HG02840 (cell line): ENCODE data around the gene NOS3.

Experiments used
- ATAC-seq: cut with Tn5 transposase; IDR thresholded peaks from one replicate; pipeline ENCODE4 v1.9.1; 2021; ENCODE audit warnings: mild to moderate bottlenecking, moderate library complexity, moderate number of reproducible peaks; ENCODE audit not compliant: unreplicated experiment, low FRiP score

The NOS3 gene

DNA sequence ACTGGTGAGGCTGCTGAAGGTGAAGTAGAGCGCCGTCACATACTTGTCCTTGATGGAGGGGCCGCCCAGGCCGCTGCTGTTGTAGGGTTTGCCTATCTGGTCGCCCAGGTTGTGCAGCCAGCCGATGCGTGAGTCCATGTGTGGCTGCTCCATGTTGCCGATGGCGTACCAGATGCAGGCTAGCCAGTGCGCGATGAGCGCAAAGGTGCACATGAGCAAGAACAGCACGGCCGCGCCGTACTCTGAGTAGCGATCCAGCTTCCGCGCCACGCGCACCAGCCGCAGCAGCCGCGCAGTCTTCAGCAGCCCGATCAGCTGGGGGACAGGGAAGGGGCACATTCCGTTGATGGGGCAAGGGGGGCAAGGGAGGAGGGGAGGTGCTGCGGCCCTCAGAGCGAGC lies 39.3 kb upstream of the NOS3 start:
- no peak for ATAC-seq

DNA sequence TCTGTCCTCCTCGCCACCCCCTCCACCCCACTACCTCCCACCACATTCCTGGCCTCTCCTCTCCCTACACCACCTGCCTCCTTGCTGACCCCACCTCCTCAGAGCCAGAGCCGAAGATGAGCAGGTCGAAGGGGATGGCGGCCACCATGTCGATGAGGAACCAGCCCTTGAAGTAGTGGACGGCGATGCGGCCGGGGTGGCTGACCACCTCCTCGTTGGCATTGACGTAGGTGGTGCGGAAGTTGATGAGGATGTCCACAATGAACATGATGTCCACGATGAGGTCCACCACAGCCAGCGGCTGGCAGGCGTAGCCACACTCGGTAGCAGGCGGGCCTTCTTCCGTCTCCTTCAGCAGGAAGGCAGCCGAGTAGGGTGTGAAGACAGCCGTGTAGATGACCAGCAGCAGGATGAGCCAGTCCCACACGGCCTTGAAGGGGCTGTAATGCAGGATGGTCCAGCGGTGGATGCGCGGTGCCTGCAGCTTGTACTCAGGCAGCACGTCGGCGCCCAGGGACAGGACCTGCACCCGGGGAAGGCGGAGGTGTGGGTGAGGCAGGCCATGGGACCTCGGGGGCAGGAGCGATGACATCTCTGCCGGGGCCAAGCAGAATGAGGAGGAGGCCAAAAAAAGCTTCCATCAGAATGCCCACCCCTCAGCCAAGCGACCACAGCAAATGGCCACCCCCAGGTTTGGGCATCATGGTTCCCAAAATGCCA lies 38.3 kb upstream of the NOS3 start:
- no peak for ATAC-seq

DNA sequence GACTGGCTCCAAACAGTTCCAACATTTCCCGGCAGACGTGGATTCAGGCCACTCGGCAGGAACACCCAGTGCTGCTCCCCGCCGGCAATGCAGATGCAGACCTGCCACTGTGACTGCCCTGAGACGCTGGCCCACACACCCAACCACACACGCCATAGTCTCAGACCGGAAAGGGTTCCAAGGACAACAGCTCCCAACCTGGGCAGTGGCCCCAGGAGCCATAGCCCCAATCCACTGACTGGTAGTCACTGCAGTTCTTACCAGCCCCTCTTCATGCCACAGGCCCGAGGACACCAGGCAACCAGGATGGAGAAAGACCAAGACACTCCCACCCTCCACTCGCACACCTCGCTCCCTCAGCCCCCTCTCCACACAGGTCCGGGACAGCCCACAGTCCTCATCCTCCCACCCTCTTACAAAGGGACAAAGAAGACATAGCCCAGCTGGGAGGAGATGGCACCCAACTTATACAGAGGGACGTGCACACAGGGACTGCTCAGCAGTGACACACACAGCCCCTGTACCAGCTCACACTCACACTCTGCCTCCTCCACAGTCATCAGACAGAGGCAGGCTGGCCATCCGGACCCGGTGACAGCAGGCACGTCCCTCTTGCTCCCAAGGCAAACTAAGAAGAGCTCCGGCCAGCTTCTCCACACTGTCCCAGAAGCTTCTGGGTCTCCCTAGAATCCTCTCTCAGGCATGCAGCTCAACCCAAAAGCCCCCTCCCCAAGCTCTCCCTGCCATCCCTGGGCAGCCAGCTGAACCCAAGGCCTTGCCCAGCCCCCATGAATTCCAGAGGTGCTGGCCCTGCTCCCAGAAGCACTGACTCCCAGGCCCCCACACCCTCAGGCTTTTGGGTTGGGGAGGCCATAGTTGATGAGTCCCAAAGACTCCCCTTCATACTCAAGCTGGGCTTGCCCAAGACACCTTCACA lies 37.5 kb upstream of the NOS3 start:
- ATAC-seq, result no peak

GRCh38 chr7:150954201-150954985 lies 36.4 kb upstream of the NOS3 start:
- ATAC-seq, result no peak

DNA sequence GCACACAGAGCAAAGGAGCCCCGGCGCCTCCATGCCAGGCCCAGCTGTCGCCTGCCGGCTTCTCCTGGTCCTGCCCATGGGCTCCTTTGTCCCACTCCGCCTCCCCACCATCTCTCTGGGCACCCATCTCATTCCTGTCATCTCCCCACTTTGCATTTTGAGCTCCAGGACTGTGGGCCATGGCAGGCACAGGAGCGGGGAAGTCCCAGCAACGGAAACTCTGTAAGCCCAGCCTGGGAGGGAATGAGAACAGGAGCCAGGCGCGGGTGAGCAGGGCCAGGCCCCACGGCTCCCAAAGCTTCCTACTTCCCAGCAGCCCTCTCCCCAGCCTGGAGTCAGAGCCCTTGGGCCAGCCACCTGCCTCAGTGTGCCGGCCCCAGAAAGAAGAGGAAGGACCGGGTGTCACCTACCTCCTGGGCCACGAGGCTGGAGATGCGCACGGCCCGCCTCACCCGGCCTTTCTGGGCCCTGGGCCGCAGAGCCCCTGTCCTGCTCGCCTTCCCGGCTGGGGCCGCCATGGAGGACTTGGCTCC lies 35.8 kb upstream of the NOS3 start:
- no peak for ATAC-seq

GRCh38 chr7:150955519-150956394 lies 35.1 kb upstream of the NOS3 start:
- ATAC-seq, result no peak

DNA sequence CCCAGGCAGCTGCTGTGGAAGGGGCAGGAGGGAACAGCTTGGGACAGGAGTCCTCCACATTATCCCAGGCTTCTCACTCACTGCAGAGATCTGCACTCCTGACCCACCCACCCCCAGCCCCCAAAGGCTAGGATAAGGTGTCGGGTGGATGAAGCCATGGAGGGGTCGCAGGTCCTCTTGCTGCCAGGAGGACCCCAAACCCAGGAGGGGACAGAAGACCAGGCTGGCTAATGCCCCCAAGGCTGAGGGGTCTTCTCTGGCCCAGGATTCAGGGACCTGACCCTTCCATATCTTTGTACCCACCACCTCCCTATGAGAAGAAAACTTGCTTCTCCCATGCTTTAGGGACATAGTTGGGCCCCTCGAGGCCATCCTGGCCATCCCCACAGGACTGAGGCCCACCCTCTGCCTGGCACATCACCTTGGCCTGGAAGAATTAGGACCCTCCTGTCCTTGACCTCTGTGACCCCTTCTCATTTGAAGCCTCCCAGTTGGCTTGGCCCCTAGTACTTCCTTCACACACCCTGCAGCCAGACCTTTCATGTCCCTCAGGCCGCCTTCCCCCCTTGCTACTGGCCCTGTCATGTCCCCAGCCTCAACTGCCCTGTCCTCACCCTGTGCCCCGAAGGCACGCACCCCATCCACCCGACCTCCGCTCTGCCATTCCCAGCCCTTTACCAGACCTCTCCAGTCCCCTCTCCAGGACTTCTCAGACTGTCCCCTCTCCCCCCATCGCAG lies 34.3 kb upstream of the NOS3 start:
- no peak for ATAC-seq

GRCh38 chr7:150957133-150958020 lies 33.4 kb upstream of the NOS3 start:
- no peak for ATAC-seq

DNA sequence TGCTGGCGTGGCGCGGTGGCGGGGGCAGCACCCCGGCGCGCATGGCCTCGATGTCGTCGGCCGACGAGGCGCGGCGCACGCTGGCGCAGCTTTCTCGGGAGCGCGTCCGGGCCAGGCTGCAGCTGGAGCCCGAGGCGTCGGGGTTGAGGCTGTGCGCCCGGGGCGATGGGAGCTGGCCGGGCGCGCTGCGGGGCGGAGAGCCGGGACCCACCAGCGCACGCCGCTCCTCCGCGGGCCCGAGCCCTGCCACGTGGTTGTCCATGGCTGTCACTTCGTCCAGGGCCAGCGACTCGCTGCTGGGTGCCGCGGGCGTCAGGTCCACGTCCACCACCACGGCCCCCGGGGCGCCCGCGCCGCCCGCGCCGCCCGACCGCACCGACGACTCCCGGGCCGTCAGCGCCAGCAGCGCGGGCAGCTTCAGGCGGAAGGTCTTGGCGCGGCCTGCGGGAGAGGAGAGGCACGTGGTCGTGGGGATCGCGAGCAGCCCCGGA lies 32.7 kb upstream of the NOS3 start:
- ATAC-seq, result no peak

GRCh38 chr7:150958597-150958996 lies 32.2 kb upstream of the NOS3 start:
- no peak for ATAC-seq

- ATAC-seq, result no peak
Observed at GRCh38 chr7:150959081-150959480, 31.7 kb upstream of the NOS3 start.

GRCh38 chr7:150959739-150960734 lies 30.8 kb upstream of the NOS3 start:
- ATAC-seq, result no peak

- no peak for ATAC-seq
Observed at GRCh38 chr7:150961510-150962289, 29.1 kb upstream of the NOS3 start.

DNA sequence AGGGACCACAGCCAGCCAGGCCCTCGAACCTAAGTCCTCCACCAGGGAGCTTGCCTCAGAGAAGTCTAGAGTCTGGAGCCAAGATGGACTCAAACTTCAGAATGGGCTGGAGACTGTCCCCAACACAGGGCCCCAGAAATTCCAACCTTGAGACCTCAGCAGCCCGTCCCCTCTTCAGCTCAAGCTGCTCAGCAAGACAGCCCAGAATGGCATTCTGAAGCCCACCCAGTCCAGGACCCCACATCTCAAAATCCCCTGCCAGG lies 28.6 kb upstream of the NOS3 start:
- ATAC-seq, result no peak

GRCh38 chr7:150962553-150963399 lies 28.0 kb upstream of the NOS3 start:
- no peak for ATAC-seq
